GM04504 (cell line): ENCODE measurements around the gene NTNG2.

Experiments used
- DNase-seq: peaks from one replicate; pipeline ENCODE4 v3.0.0-alpha.2; 2012; ENCODE audit warnings: low read depth

The NTNG2 gene

DNA sequence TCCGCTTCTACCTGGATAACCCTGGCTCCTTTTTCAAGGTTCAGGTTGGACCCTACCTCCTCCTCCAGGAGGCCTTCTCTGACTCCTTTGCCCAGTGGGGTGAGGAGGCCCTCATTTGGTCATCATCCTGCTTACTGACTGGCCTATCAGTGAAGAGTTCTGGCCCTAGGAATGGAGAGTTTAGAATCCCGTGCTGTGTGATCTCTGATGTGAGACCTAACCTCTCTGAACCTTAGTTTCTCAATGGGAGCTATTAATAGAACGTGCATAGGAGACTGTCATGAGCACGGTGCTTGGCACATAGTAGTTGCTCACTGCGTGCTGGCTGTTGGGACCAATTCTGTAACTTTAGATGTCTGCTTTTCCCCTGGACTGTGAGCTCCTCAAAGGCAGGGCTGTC lies 10.3 kb downstream of the NTNG2 start:
- DNase-seq, result no peak

DNA sequence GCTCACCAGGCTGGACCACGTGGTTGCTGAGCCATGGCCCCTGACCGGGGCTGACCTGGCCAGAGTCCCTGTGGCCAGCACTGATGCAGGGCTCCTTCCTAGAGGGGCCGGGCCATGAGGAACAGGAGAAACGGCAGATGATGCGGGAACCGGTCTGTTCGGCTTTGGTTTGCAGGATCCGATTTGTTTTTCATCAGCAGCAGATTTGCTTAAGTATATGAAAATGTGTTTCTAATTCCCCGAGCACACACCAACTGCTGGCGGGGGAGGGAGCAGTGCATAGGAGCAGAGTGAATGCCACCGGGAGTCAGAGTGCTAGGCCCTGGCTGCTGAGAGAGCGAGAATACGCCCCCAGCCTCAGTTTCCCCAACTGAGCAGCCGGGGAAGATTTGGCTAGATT lies 13.6 kb downstream of the NTNG2 start:
- DNase-seq, result no peak

DNA sequence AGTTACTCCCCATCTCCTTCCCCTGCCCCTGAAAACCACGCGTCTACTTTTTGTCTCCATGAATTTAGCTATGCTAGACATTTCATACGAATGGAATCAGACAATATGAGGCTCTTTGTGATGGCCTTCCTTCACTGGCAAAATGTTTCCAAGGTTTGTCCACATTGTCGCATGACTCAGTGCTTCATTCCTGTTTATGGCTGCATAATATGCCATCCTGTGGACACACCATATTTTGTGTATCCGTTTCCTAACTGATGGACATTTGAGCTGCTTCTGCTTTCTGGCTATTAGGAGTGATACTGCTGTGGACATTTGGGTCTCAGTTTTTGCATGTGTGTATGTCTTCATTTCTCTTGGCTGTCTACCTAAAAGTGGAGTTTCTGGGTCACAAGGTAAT lies 14.5 kb downstream of the NTNG2 start:
- no peak for DNase-seq

DNA sequence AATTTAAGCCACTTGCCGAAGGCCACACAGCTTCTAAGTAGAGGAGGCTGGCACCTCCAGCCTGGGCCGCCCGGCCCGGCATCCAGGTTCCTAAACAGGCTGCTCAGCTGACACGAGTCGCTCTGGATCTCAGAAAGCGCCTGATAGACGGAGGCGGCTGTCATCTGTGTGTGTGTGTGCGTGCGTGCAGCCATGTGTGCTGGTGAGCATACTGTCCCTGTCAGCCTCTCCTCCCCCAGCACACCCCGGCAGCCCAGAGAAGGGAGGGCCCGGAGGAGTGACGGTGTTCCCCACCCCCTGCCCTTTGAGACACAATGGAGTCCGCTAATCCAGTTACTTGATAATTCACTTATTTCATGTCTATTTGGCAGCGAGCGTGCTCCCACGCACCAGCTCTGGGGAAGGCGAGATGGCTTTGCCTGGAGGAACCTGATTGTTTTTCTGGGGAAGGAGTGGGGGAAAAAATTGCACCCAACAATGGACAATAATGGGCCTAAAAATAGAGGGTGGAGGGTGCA lies 20.0 kb downstream of the NTNG2 start:
- DNase-seq, result no peak

DNA sequence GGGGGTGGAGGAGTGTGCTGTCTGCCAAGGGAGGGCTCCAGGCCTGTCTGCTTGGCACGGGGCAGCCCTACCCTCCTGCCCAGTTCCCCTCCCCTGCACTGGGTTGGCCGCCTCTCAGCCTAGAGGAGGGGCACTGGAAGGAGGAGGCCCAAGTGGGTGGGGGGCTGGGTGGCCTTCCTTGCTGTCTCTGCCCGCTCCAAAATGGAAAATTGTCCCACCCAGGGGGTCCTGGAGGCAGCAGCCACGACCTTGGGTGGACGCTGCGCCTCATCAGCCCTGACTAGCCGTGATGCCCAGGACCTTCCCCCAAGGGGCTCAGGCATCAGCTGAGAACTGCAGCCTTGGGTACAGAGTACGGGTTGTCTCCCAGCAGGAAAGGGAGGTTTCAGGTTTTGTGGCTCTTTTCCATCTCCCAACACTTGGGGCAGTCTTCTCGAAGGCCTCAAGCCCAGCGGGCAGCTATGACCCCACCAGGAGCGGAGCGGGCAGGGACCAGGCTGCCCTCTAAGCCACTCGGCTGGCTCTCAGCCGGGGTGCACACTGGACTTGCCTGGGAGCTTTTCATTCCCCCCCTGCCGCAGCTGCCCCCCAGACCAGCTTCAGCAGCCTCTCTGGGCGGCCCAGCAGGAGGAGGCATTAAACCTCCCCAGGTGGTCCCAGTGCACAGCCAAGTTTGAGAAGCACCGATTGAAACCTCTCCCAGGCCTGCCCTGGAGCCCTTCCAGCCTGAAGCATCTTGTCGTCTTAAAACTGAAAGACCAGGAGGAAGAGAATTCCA lies 20.6 kb downstream of the NTNG2 start:
- DNase-seq, result no peak

DNA sequence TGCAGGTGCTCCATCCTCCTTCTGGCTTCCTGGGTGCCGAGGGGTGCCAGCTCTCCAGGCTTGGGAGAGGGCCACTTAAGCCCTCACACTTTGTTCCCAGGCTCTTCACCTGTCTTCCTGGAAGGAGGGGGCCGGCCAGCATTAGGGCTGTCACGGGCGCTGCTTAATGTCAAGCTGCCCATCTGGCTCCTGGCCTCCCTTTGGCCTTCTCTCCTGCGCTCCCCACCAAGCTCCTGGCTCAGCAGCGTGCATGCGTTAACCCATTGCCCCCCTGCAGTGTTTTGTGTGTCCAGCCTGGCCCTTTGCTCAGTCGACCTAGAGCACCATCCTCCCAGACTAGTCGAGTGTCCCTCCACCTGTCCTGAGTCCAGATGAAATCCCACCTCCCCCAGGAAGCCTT lies 21.3 kb downstream of the NTNG2 start:
- no peak for DNase-seq

DNA sequence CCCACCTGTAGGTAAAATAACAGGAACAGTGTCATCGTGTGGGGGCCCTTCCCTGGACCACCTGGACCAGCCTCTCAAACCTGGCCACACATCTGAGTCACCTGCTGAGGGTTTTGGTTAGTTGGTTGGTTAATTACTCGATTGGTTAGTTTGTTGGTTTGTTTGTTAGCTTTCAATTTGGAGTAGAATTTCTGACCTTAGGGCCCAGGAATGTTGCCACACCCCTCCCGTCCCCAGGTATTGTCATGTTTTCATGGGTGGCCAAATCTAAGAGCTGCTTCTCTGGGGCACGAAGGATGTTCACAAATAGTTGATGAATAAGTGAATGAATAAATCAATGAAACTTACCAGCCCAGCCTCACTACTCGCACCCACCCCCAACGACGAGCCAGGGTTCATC lies 21.9 kb downstream of the NTNG2 start:
- DNase-seq, result no peak

DNA sequence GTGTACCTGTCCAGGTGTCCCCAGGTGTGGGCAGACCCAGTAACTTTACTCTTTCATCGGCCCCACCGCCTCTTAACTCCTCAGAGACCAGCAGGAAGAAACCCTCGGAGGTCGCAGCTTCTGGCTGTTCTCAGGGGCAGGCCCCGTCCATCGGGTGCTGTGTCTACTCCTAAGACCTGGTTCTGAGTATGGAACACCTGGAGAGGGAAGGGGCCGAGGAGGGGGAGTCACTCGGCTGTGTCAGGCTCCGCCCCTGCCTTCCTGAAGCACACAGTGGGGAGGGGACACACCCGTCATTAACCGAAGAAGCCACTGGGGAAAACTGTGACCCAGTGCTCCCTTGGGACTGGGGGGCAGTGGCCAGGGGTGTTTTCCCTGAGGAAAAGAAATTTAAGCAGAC lies 22.3 kb downstream of the NTNG2 start:
- DNase-seq, result no peak

DNA sequence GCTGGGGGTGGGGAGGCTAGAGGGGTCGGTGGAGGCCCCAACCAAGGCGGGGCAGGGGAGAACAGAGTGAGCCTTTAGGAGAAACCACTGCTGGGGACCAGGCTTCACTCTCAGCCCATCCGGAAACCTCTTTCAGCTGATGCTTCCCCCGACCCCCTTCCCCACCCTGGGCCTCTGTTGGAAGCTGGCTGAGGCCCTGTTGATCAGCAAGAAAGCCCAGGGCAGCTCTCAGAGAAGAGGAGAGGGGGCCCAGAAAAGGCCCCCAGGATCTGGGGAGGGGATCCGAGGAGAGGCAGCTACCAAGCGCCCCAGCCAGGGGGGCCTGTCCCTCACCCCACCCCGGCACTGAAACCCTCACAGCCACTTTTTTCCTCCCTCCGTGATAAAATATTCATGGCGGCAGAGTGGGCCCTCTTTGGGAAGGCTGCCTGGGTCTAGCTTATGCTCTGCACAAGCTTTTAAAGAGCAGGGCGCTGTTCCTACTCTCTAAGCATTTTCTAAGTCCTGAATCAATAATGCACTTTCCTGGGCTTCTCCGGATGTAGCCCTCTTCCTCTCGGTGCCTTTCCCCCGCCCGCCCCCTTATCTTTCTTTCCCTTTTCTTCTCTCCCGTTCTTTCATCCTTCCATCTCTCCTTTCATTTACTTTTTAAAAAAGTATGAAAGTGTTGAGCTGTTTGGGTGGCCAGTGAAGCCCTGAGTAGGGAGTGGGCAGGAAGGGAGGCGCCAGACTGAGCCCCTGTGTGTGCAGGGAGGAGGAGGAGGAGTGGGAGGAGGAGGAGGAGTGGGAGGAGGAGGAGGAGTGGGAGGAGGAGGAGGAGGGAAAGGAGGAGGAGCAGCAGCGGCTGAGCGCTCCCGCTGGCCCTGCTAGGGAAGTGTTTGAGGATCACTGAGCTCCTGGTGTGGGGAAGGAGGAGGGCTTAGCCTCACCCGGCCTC lies 23.5 kb downstream of the NTNG2 start:
- no peak for DNase-seq

DNA sequence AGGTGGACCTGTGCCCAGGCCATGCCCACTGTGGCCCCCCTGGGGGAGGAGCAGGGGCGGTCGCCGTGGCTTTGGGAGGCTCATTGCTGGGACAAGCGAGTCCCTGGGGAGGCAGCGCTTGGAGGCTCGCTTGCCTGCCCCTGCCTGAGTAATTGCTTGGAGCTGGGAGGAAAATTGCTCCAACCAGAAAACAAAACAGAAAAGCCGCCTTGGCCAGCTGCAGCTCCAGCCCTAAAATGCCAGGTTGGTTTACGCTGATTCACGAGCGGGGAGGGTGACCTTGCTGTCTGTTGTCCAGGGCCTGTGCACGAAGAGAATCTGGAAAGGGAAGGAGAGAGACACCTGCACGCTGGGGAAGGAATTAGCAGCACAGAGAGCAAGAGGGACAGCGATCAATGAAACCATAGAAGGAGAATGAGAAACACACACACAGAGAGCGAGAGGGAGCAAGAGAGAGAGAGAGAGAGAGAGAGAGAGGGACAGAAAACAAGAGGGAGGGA lies 25.3 kb downstream of the NTNG2 start:
- DNase-seq, result no peak

DNA sequence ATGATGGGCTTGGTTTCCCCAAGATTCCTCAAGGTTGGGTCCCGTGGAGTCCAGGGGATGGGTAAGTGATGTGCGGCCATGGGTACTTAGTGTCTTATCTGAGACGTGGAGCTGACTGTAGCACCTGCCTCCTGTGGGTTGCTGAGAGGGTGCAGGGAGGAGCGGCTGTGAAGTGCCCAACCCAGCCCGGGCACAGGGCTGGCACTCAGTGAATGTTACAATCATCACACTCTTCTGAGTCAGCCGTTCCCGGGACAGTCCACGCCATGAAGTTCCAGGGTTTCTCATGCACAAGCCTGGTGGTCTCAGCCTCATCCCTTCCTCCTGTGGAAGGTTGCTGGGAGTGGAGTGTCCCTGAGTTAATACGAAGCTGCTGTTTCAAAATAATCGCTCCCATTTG lies 29.1 kb downstream of the NTNG2 start:
- DNase-seq, result no peak

DNA sequence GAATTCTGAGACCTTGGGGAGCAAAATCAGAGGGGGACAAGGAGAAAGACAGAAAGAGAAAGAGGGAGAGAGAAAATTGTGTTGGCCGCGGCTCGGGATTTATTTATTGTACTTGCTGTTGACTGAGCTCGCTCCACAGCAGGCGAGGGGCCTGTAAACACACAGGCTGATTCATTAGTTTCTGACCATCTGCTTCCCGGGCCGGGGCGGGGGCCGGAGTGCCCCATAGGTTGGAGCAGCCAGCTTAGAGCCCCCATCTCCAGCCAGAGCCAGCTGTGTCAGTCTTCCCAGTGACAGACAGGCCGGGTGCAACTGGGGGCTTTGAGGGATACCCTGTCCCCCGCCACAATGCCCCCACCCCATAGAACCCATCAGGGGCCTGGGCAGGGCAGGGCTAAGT lies 30.9 kb downstream of the NTNG2 start:
- no peak for DNase-seq

DNA sequence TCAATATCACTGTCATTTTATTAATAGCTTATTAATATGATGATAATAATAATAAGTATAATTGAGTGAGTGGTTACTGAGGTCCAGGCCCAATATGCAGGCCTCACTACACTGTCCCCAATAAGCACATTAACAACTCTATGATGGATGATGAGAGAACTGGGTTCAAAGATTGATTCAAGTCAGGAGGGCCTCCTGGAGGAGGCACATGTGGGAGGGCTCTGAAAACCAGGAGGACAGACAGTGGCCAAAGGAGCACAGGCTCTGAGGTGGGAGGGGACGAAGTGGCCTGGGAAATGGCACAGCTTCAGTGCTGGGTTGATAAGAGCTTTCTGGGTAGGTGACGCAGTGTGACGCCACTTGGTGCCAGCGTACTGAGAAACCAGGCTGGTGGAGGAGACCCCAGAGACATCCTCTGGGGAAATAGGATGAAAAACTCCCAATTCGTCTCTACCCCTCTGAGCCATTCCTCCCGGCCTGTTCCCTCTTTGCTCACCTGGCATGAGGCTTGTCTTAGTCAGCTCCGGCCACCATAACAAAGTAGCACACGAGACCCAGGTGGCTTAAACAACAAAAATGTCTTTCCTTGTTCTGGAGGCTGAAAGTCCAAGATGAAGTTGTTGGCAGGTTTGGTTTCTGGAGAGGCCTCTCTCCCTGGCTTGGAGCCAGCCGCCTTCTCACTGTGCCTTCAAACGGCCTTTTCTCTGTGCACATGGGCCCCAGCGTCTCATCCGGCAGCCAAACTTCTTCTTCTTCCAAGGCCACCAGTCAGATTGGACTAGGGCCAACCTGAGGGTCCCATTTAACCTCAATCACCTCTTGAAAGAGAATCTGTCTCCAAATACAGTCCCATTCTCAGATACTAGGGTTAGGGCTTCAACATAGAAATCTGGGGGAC lies 31.6 kb downstream of the NTNG2 start:
- no peak for DNase-seq

DNA sequence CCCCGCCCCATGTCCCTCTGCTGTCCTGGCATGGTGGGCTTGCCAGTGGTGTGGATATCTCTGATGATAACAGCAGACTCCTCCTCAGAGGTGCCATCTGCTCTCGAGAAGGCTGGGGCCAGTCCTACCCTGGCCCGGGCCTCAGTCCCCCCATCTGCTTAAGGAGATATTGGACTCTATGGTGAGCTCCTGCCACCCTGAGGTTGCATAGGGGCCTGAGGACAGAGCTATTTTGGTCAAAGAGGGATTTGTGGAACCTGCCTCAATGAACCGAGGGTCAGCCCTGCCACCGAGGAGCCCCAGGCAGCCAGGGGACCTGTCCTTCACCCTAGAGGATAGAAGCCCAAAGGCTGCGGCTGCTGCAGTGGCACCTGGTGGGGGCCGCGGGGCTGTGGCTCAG lies 32.6 kb downstream of the NTNG2 start:
- no peak for DNase-seq

DNA sequence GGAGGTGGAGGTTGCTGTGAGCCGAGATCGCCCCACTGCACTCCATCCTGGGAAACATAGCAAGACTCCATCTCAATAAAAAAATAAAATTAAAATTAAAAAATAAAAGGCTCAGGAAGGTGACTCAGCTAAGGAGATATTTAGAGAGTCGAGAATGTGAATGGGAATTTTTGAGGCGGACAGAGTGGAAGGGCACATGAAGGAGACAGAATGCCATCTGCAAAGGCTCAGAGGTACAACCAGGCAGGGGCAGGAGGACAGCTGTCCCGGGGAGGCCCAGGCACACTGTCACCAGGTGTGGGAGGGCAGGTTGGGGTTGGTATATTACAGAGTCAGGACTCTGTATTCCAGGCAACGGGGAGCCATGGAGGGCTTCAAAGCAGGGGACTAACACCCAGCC lies 35.5 kb downstream of the NTNG2 start:
- DNase-seq, result no peak

DNA sequence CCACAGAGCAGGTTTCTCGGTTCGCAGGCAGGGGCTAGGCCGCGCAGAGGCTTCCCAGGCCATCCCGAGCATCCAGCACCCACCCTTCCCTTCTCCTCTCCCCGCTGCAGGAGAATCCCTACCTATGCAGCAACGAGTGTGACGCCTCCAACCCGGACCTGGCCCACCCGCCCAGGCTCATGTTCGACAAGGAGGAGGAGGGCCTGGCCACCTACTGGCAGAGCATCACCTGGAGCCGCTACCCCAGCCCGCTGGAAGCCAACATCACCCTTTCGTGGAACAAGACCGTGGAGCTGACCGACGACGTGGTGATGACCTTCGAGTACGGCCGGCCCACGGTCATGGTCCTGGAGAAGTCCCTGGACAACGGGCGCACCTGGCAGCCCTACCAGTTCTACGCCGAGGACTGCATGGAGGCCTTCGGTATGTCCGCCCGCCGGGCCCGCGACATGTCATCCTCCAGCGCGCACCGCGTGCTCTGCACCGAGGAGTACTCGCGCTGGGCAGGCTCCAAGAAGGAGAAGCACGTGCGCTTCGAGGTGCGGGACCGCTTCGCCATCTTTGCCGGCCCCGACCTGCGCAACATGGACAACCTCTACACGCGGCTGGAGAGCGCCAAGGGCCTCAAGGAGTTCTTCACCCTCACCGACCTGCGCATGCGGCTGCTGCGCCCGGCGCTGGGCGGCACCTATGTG lies 36.1 kb downstream of the NTNG2 start:
- DNase-seq, result no peak

DNA sequence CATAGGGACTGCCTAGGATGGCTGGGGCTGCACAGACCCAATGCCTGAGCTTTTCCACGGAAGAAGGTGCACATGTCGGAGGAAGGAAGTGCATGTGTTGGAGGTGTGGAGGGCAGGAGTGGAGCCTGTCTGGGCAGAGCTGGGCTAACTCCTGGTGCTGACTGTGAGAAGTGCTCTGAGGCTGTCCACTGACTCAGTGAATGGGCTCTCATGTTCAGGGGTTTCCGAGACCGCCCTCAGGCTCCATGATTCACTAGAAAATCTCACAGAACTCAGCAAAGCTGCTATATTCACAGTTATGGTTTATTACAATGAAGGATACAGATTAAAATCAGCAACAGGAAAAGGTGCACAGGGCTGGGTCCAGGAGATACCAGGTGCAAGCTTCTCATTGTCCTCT lies 37.2 kb downstream of the NTNG2 start:
- no peak for DNase-seq

DNA sequence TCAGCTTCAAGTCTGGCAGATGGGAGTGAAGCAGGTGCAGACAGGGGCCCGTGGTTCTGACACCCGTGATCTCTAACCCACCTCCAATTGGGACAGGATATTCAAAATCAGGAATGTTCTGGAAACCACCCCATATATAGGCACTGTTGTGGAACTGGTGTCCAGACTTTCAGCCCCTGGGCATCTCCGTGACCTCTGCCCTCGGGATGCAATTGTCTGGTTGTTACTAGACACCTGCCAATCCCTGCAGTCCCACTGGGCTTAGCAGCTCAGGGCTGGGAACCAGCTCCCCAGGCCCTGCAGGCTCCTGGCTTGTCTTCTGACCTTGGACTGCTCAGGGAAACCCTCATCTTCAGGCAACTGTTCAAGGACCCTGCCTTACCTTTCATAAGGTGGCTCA lies 38.8 kb downstream of the NTNG2 start:
- DNase-seq, result no peak

DNA sequence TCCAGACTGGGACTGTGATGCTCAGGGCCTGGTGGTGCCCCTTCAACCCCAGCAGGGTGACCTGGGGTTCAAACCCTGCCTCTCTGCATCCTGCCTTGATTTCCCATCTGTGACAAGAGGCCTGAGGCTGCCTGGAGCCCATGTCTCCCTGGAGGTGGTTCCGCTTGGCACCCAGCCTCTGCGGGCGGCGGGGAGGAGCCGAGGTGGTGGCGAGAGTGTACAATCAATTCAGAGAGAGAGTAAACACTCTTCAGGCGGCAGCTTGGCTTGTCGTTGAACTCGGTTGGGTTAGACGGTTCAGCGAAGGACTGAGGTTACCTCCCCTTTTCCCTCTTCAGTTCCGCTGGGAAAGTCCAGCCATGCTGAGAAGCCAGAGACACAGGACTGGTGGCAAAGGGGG lies 39.3 kb downstream of the NTNG2 start:
- no peak for DNase-seq

DNA sequence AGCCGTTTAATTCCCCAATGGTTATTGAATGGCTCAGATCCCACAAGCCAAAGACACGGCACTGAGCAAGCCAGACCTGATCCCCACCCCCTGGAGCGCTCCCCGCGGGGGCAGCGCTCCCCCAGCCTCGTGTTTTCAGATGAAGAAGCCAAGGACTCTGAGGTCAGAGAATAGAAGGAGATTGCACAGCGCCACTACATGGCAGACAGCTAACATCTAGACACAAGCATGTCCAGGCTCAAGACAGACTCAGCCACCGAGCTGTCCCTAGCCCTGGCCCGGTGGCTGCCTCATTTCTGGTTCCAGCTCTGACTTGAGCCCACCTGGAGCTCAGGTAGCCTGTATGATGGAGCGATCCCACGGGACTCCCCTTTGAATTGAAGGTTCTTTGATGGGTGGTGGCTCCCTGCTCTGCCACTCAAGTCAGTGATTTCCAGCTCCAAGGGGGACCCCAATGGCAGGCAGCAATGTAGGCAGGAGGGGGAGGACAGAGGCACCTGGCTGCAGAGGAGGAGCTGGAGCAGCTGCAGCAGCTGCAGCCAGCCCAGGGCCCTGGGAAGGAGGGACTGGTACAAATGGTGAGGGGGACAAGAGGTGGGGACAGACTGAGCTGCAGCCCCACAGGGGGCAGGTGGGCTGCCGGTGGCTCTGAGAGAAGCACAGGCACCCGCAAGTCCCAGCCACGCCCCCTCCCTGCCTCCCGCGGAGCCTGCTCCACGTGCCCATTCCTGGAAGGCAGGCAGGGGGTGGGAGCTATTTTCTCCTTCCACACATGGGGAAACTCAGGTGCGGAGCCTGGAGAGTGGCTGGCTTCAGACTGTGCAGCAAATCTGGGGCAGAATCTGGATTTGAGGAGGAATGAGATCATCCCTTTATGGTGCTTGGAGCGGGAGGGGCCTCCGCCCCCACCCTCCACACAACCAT lies 40.2 kb downstream of the NTNG2 start:
- DNase-seq, result no peak
